Retinal pigment epithelial cell (primary cell): Measurements from ENCODE around the gene IL1RAPL1.
A peak's percentile ranks its signal among the peaks of the same experiment; 100 is the strongest.

Experiments
- DNase-seq: peaks from one replicate; pipeline ENCODE4 v3.0.0-alpha.2; 2010; ENCODE audit warnings: low read depth
- H3K4me3 ChIP-seq: 2 replicates; pipeline ENCODE4 v1.5.1; 2011; ENCODE audit warnings: mild to moderate bottlenecking, low read length, control low read depth, moderate library complexity
- CTCF ChIP-seq: conservative IDR thresholded peaks from 2 replicates; pipeline ENCODE4 v1.5.1; 2011; ENCODE audit warnings: low read depth, low read length, control low read depth, inconsistent platforms

The IL1RAPL1 gene

GRCh38 chrX:28802625-28803024 is 215.4 kb downstream of the IL1RAPL1 start:
- peak; percentile 17 for TF ChIP-seq CTCF
- H3K4me3 ChIP-seq: no peak overlapping the region
- no peak for DNase-seq

GRCh38 chrX:28835991-28836390 is 248.7 kb downstream of the IL1RAPL1 start:
- no peak for TF ChIP-seq CTCF
- no peak overlapping the region for H3K4me3 ChIP-seq
- no peak for DNase-seq

- TF ChIP-seq CTCF: no peak
- no peak overlapping the region for H3K4me3 ChIP-seq
- no peak for DNase-seq
These were observed 256.6 kb downstream of the IL1RAPL1 start for GRCh38 chrX:28843817-28844216.

- peak; percentile 79 for DNase-seq
- TF ChIP-seq CTCF: no peak
- H3K4me3 ChIP-seq: no peak overlapping the region
These were observed 260.2 kb downstream of the IL1RAPL1 start for GRCh38 chrX:28847423-28847822.

- DNase-seq: no peak
- H3K4me3 ChIP-seq: no peak overlapping the region
- TF ChIP-seq CTCF: no peak
These were observed 261.5 kb downstream of the IL1RAPL1 start for GRCh38 chrX:28848707-28849106.

GRCh38 chrX:28850955-28851354 is 263.7 kb downstream of the IL1RAPL1 start:
- TF ChIP-seq CTCF: no peak
- H3K4me3 ChIP-seq: no peak overlapping the region
- no peak for DNase-seq

GRCh38 chrX:28851871-28852270 is 264.6 kb downstream of the IL1RAPL1 start:
- no peak for DNase-seq
- TF ChIP-seq CTCF: no peak
- H3K4me3 ChIP-seq: no peak overlapping the region
